Fibroblast of pulmonary artery (primary cell): Measurements from ENCODE around the gene HMX3.

ENCODE experiments used
- DNase-seq: peaks from one replicate; pipeline ENCODE4 v3.0.0-alpha.2; 2010; ENCODE audit warnings: low read depth
- H3K4me3 ChIP-seq: replicated peaks from 2 replicates; pipeline ENCODE4 v1.5.1; 2011; ENCODE audit warnings: low read depth, mild to moderate bottlenecking, control low read depth, low read length, moderate library complexity
- CTCF ChIP-seq: IDR thresholded peaks from 2 replicates; pipeline ENCODE4 v1.5.1; 2011; ENCODE audit warnings: mild to moderate bottlenecking, control low read depth, low read length, inconsistent platforms; ENCODE audit errors: missing control alignments

Gene HMX3

GRCh38 chr10:123117644-123118417 is 17.9 kb upstream of the HMX3 start:
- DNase-seq: no peak
- H3K4me3 ChIP-seq: no peak overlapping the region
- TF ChIP-seq CTCF: no peak

DNA sequence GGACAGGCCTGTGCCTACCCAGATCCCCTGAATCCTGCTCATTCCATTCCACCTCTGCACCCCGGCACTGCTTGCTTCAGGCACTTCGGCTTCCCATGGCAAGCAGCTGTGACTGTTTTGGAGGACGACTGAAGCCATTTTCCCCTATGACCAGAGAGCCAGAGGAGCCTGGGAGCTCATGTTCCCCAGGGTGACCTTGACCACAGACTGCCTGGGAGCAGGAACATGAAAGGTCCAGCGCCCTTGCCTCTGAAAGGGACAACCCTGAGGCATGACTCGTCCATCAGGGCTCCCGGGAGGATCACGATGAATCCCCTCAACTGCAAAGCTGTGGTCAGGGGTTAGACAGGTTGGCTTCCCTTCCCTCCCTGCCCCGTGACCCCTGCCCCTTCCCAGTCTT is 16.7 kb upstream of the HMX3 start:
- no peak for DNase-seq
- TF ChIP-seq CTCF: no peak
- no peak overlapping the region for H3K4me3 ChIP-seq

GRCh38 chr10:123126246-123126645 is 9.5 kb upstream of the HMX3 start:
- H3K4me3 ChIP-seq: no peak overlapping the region
- TF ChIP-seq CTCF: no peak

GRCh38 chr10:123129618-123130271 is 6.0 kb upstream of the HMX3 start:
- no peak for TF ChIP-seq CTCF
- H3K4me3 ChIP-seq: no peak overlapping the region
- DNase-seq: no peak

More at GRCh38 chr10:123126246-123126645, 9.5 kb upstream of the HMX3 start:
- no peak for DNase-seq

- peak overlapping the region; percentile 34 for H3K4me3 ChIP-seq
- peak; percentile 88 for DNase-seq
- peak; percentile 88 for TF ChIP-seq CTCF
Measured at GRCh38 chr10:123132576-123133477, 2.9 kb upstream of the HMX3 start.

- H3K4me3 ChIP-seq: no peak overlapping the region
Measured at GRCh38 chr10:123133541-123134342, 2.0 kb upstream of the HMX3 start.

More at GRCh38 chr10:123133541-123134342, 2.0 kb upstream of the HMX3 start:
- no peak for TF ChIP-seq CTCF
- no peak for DNase-seq
